ENCODE results near the gene CD82.

DNA sequence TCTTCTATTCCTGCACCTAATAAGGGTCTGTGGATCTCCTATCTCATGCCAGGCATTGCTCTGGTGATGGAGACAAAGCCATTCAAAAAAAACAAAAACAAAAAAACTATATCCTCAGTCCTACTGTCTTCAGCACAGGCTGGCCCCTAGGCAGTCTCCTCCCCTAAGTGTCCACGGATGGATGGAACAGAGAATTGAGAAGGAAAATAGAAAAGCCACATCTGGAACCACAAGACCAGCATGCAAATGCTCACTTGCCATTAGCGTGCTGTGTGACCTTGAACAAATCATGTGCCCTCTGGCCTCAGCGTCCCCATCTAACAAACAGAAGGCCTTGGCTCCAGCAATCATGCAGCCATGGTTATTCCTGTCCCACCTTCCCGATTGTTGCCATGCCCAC is 32.7 kb upstream of the CD82 start:
- TF ChIP-seq, protein P1, sequence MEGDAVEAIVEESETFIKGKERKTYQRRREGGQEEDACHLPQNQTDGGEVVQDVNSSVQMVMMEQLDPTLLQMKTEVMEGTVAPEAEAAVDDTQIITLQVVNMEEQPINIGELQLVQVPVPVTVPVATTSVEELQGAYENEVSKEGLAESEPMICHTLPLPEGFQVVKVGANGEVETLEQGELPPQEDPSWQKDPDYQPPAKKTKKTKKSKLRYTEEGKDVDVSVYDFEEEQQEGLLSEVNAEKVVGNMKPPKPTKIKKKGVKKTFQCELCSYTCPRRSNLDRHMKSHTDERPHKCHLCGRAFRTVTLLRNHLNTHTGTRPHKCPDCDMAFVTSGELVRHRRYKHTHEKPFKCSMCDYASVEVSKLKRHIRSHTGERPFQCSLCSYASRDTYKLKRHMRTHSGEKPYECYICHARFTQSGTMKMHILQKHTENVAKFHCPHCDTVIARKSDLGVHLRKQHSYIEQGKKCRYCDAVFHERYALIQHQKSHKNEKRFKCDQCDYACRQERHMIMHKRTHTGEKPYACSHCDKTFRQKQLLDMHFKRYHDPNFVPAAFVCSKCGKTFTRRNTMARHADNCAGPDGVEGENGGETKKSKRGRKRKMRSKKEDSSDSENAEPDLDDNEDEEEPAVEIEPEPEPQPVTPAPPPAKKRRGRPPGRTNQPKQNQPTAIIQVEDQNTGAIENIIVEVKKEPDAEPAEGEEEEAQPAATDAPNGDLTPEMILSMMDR (IDR thresholded peaks at IDR 0.05): no peak
- no peak for TF ChIP-seq ZFX (IDR thresholded peaks at IDR 0.05; ENCODE audit: borderline replicate concordance)
